Stomach smooth muscle (tissue), 2 donors: Measurements from ENCODE around the gene SLC22A15.

Experiments used
- H3K27ac ChIP-seq: one replicate; pipeline ENCODE4 v1.7.0; 2013; ENCODE audit warnings: mild to moderate bottlenecking, low read length, inconsistent platforms
- H3K27me3 ChIP-seq, 2 donors: one replicate each; pipeline ENCODE4 v1.7.0; 2013; ENCODE audit warnings: low read length in 2 of 2; ENCODE audit not compliant: insufficient read depth in 2 of 2, control insufficient read depth in 1 of 2
- H3K36me3 ChIP-seq, 2 donors: one replicate each; pipeline ENCODE4 v1.7.0; 2013; ENCODE audit warnings: low read length in 2 of 2; ENCODE audit not compliant: control insufficient read depth in 2 of 2, insufficient read depth in 2 of 2
- H3K4me1 ChIP-seq: one replicate; pipeline ENCODE4 v1.7.0; 2013; ENCODE audit warnings: low read length; ENCODE audit not compliant: control insufficient read depth, insufficient read depth
- H3K4me3 ChIP-seq, 2 donors: one replicate each; pipeline ENCODE4 v1.7.0; 2013; ENCODE audit warnings: low read length in 2 of 2
- H3K9ac ChIP-seq, 2 donors: one replicate each; pipeline ENCODE4 v1.7.0; 2013; ENCODE audit warnings: low read length in 2 of 2, mild to moderate bottlenecking in 1 of 2
- H3K9me3 ChIP-seq, 2 donors: one replicate each; pipeline ENCODE4 v1.7.0; 2013; ENCODE audit warnings: low read length in 2 of 2; ENCODE audit not compliant: control insufficient read depth in 2 of 2
- donor health status: healthy.
- donor health status: Pancreatic carcinoma.

SLC22A15 gene

GRCh38 chr1:116115476-116116439 is 139.4 kb downstream of the SLC22A15 start:
- H3K4me3 ChIP-seq: no peak overlapping the region
- H3K36me3 ChIP-seq: no peaks in the 10 kb centered on the region
- H3K9ac ChIP-seq: no peak overlapping the region
- H3K9me3 ChIP-seq: no peaks in the 10 kb centered on the region
- no peaks in the 10 kb centered on the region for H3K4me1 ChIP-seq
- H3K27me3 ChIP-seq: peaks cover 0 to 4% of the 10 kb centered on the region in 2 donors
- no peak overlapping the region for H3K27ac ChIP-seq

DNA sequence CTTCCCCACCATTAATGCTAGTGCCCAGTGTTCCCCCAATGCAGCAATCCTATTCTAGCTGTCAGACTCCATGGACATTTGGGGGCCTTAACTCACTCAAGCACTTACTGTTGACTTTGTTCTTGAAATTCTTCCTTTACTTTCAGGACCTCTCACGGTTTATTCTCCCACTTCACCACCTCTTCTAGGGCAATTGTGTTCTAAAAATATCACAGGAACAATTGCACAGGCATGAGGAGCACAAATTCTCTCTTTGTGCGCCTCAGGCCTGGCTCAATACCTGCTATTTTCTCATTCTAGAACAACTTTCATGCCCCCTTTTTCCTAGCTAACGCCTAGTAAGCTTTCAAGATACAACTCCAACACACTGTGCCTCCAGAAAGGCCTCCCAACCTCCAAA is 142.2 kb downstream of the SLC22A15 start:
- no peaks in the 10 kb centered on the region for H3K36me3 ChIP-seq
- H3K27me3 ChIP-seq: peaks cover 0 to 2% of the 10 kb centered on the region in 2 donors
- H3K9ac ChIP-seq: no peak overlapping the region
- no peak overlapping the region for H3K27ac ChIP-seq
- no peak overlapping the region for H3K4me3 ChIP-seq
- H3K4me1 ChIP-seq: no peaks in the 10 kb centered on the region
- no peaks in the 10 kb centered on the region for H3K9me3 ChIP-seq
